Spleen (tissue), 11 donors: ENCODE data around the gene TSNAXIP1. TPM values are rescaled to one million over a fixed set of nuclear protein-coding genes. Genes with fewer than 3 reads are reported as not detected.

Experiments used
- DNase-seq: peaks from one replicate; pipeline ENCODE4 v3.0.0-alpha.2; 2020
- H3K27ac ChIP-seq, 8 donors: fragments of 200-600 bp; sonication (generic) in 7 of 8; 1 replicate in 4 of 8; 2 replicates in 4 of 8; pipeline versions ENCODE4 v1.5.0 to v1.8.0; 2016 to 2021; ENCODE audit warnings: inconsistent platforms in 4 of 8, mild to moderate bottlenecking in 4 of 8, moderate library complexity in 1 of 8
- H3K27me3 ChIP-seq, 7 donors: fragments of 200-600 bp; sonication (generic) in 6 of 7; replicated peaks in 1 of 7; 1 replicate in 4 of 7; 2 replicates in 3 of 7; pipeline versions ENCODE4 v1.5.0 to v1.8.0; 2016 to 2021; ENCODE audit warnings: inconsistent platforms in 3 of 7, mild to moderate bottlenecking in 1 of 7
- H3K36me3 ChIP-seq, 6 donors: fragments of 200-600 bp; sonication (generic) in 5 of 6; 1 replicate in 4 of 6; 2 replicates in 2 of 6; pipeline versions ENCODE4 v1.5.0 to v1.8.0; 2016 to 2021; ENCODE audit warnings: inconsistent platforms in 2 of 6
- H3K4me1 ChIP-seq, 6 donors: fragments of 200-600 bp; sonication (generic) in 5 of 6; 1 replicate in 3 of 6; 2 replicates in 3 of 6; pipeline versions ENCODE4 v1.5.0 to v1.8.0; 2016 to 2021; ENCODE audit warnings: inconsistent platforms in 3 of 6
- H3K4me3 ChIP-seq, 8 donors: fragments of 200-600 bp; sonication (generic) in 7 of 8; 1 replicate in 4 of 8; 2 replicates in 4 of 8; pipeline versions ENCODE4 v1.5.0 to v1.8.0; 2016 to 2021; ENCODE audit warnings: inconsistent platforms in 4 of 8, mild to moderate bottlenecking in 4 of 8, moderate library complexity in 2 of 8
- H3K9me3 ChIP-seq, 8 donors: fragments of 200-600 bp; sonication (generic) in 7 of 8; 1 replicate in 4 of 8; 2 replicates in 4 of 8; pipeline versions ENCODE4 v1.5.0 to v1.8.0; 2016 to 2021; ENCODE audit warnings: inconsistent platforms in 4 of 8
- CTCF ChIP-seq, 11 experiments: fragments of 200-600 bp in 7 of 11; fragments of 450-650 bp in 4 of 11; sonication (generic) in 4 of 11; IDR thresholded peaks in 8 of 11; conservative IDR thresholded peaks in 3 of 11; 1 replicate in 7 of 11; 2 replicates in 4 of 11; pipeline versions ENCODE4 v1.4.0 to v1.8.0; 2016 to 2021; ENCODE audit warnings: antibody characterized with exemption in 11 of 11, inconsistent platforms in 4 of 11, mild to moderate bottlenecking in 1 of 11
- POLR2A ChIP-seq, 3 donors: fragments of 450-650 bp; IDR thresholded peaks; one replicate each; pipeline ENCODE4 v1.5.1; 2017; ENCODE audit warnings: antibody characterized with exemption in 3 of 3, mild to moderate bottlenecking in 1 of 3
- POLR2AphosphoS5 ChIP-seq, 3 donors: sonication (generic); formaldehyde crosslinking; IDR thresholded peaks; one replicate each; pipeline ENCODE4 v1.5.1; 2017; ENCODE audit warnings: antibody characterized with exemption in 3 of 3
- WGBS, 5 donors: extraction: QIAGEN DNeasy Blood & Tissue Kit in 3 of 5; methylation state at CpG; one replicate each; pipeline versions ENCODE4 v1.1.5 to v1.1.7; 2013 to 2018; 5-methylcytosine and 5-hydroxymethylcytosine counted together
- intact Hi-C: fragments of 100-400 bp; cut with DNase I; formaldehyde crosslinking; loops from one replicate; pipeline ENCODE4 v1.15.0; 2023; ENCODE audit warnings: low total_unique reads
- polyA plus RNA-seq, 3 donors: library from polyadenylated mRNA; stranded (reverse); fragments of 200-250 nt; gene quantifications; one replicate each; pipeline ENCODE4 v1.2.1, GENCODE V29; 2013
- total RNA-seq, 7 donors: library from RNA; depleted of rRNA in 3 of 7; stranded (reverse); fragments of >200 nt in 3 of 7; fragmentation: NEBNext Ultra II Directional in 4 of 7; extraction: Animal tissue kit (Norgen Biotek cat#: 25700) in 4 of 7; gene quantifications; one replicate each; pipeline versions ENCODE4 v1.1.0 to v1.2.1, GENCODE V29; 2016 to 2021
- donor health status: healthy with polysubstance abuse.
- donor health status: DM: no; HTN: no; CAD: no; lungs with moderate emphysema.
- donor health status: DM: no; HTN: no; CAD: no.
- donor health status: Bipolar disorder and iron deficiency.
- donor health status: healthy.
- donor health status: DM: no; HTN: no; CAD: no.
- donor health status: DM: yes; HTN: yes; CAD: no.

TSNAXIP1 gene
- total and polyA plus RNA-seq, 10 donors: 0.44 to 2.7 (median 0.86) TPM

- 87 to 98% (median 93%) methylated on average over 2 of the region's 2 CpGs for WGBS, 5 donors
- intact Hi-C loops: no loop called here
- Histone ChIP-seq H3K27ac (no peak overlapping the region), H3K27me3 (no peaks in the 10 kb centered on the region), H3K4me3 (no peak overlapping the region), H3K36me3 (no peaks in the 10 kb centered on the region), H3K9me3 (no peaks in the 10 kb centered on the region), H3K4me1 (peaks cover 5 to 30% (median 20%) of the 10 kb centered on the region in 6 donors)
- no peak for DNase-seq
- TF ChIP-seq POLR2AphosphoS5 (IDR thresholded peaks at IDR 0.05): no peak
- TF ChIP-seq CTCF (IDR thresholded peaks at IDR 0.05 in 8 of 11, conservative IDR thresholded peaks at IDR 0.05 in 3 of 11): no peak
- TF ChIP-seq POLR2A (IDR thresholded peaks at IDR 0.05): no peak
Observed at GRCh38 chr16:67837811-67838210, 31.1 kb downstream of the TSNAXIP1 start.

- WGBS, 5 donors: 57 to 70% (median 65%) methylated on average over 16 to 17 of the region's 17 CpGs
- intact Hi-C loops: loop anchor here (10.0 kb wide), 1 partner anchor 93 kb away; the partner anchor contains the start of genes CTRL and PSMB10
- peak overlapping the region in 5 of 8 donors; percentile 71 to 97 (median 81) for H3K4me3 ChIP-seq
- no peaks in the 10 kb centered on the region for H3K27me3 ChIP-seq
- peaks cover 30 to 47% (median 42%) of the 10 kb centered on the region in 6 donors for H3K4me1 ChIP-seq
- H3K9me3 ChIP-seq: no peaks in the 10 kb centered on the region
- DNase-seq: no peak
- H3K27ac ChIP-seq: peak overlapping the region; percentile 98 to 100 (median 100)
- TF ChIP-seq POLR2A (IDR thresholded peaks at IDR 0.05) (no peak), POLR2AphosphoS5 (IDR thresholded peaks at IDR 0.05) (no peak), CTCF (IDR thresholded peaks at IDR 0.05 in 8 of 11, conservative IDR thresholded peaks at IDR 0.05 in 3 of 11) (no peak)
- no peaks in the 10 kb centered on the region for H3K36me3 ChIP-seq
Observed at GRCh38 chr16:67841198-67841815, 34.6 kb downstream of the TSNAXIP1 start.

- Histone ChIP-seq H3K36me3 (no peaks in the 10 kb centered on the region), H3K4me3 (peak within 1 kb of the TSS; percentile 59 to 97 (median 81)), H3K27me3 (no peaks in the 10 kb centered on the region), H3K27ac (peak within 1 kb of the TSS; percentile 98 to 100 (median 100)), H3K4me1 (peaks cover 30 to 48% (median 43%) of the 10 kb centered on the region in 6 donors), H3K9me3 (no peaks in the 10 kb centered on the region)
- intact Hi-C loops: loop anchor here (10.0 kb wide), 1 partner anchor 93 kb away; the partner anchor contains the start of genes CTRL and PSMB10
- peak; percentile 97 for DNase-seq
- WGBS, 5 donors: 0% methylated on average over 34 to 83 of the region's 83 CpGs
- TF ChIP-seq CTCF (IDR thresholded peaks at IDR 0.05 in 8 of 11, conservative IDR thresholded peaks at IDR 0.05 in 3 of 11) (peak; percentile 87 to 98 (median 94)), POLR2AphosphoS5 (IDR thresholded peaks at IDR 0.05) (peak; percentile 82 to 90 (median 84)), POLR2A (IDR thresholded peaks at IDR 0.05) (peak in 2 of 3 donors; percentile 10 to 51)
Observed at GRCh38 chr16:67841816-67842508, 35.3 kb downstream of the TSNAXIP1 start, which contains the start of gene THAP11. Gene THAP11, plus strand, starts transcription at chr16:67842320. Its CDS starts 235 bp downstream, at chr16:67842555.
